H9 (cell line): Measurements from ENCODE around the gene IL5RA. TPM values are rescaled to one million over a fixed set of nuclear protein-coding genes. Genes with fewer than 3 reads are reported as not detected.

Experiments
- DNase-seq: peaks from one replicate; pipeline ENCODE4 v3.0.0-alpha.2; 2017
- H2AFZ ChIP-seq: one replicate; pipeline ENCODE4 v1.6.1; 2013; ENCODE audit warnings: mild to moderate bottlenecking, low read length, control low read depth, moderate library complexity
- H2AK5ac ChIP-seq: 2 replicates; pipeline ENCODE4 v1.6.1; 2013; ENCODE audit warnings: low read length, control low read depth, mixed read lengths; ENCODE audit not compliant: insufficient read length
- H2BK120ac ChIP-seq: one replicate; pipeline ENCODE4 v1.6.1; 2013; ENCODE audit warnings: low read depth, mild to moderate bottlenecking, low read length, control low read depth, inconsistent platforms; ENCODE audit not compliant: poor library complexity, severe bottlenecking
- H2BK12ac ChIP-seq: 2 replicates; pipeline ENCODE4 v1.6.1; 2013; ENCODE audit warnings: low read length, control low read depth, mixed read lengths, low read depth; ENCODE audit not compliant: insufficient read length
- H2BK15ac ChIP-seq: 2 replicates; pipeline ENCODE4 v1.6.1; 2013; ENCODE audit warnings: low read depth, low read length, control low read depth
- H2BK20ac ChIP-seq: one replicate; pipeline ENCODE4 v1.6.1; 2013; ENCODE audit warnings: low read depth, mild to moderate bottlenecking, low read length, control low read depth, inconsistent platforms; ENCODE audit not compliant: poor library complexity, severe bottlenecking
- H2BK5ac ChIP-seq: 2 replicates; pipeline ENCODE4 v1.6.1; 2013; ENCODE audit warnings: low read length, control low read depth, mixed read lengths; ENCODE audit not compliant: insufficient read length
- H3K14ac ChIP-seq: 2 replicates; pipeline ENCODE4 v1.6.1; 2013; ENCODE audit warnings: low read length, control low read depth; ENCODE audit not compliant: insufficient read depth
- H3K18ac ChIP-seq: 2 replicates; pipeline ENCODE4 v1.6.1; 2013; ENCODE audit warnings: low read depth, mild to moderate bottlenecking, mixed read lengths, low read length, control low read depth; ENCODE audit not compliant: insufficient read length
- H3K23ac ChIP-seq: 2 replicates; pipeline ENCODE4 v1.6.1; 2013; ENCODE audit warnings: low read length, control low read depth, mixed read lengths, low read depth; ENCODE audit not compliant: insufficient read length
- H3K23me2 ChIP-seq: 2 replicates; pipeline ENCODE4 v1.6.1; 2013; ENCODE audit warnings: low read depth, mild to moderate bottlenecking, mixed read lengths, low read length, control low read depth; ENCODE audit not compliant: insufficient read length, poor library complexity, severe bottlenecking
- H3K27ac ChIP-seq: 2 replicates; pipeline ENCODE4 v1.5.1; 2013; ENCODE audit warnings: low read length, control low read depth, mixed read lengths, low read depth; ENCODE audit not compliant: insufficient read length
- H3K27me3 ChIP-seq: 2 replicates; pipeline ENCODE4 v1.6.1; 2013; ENCODE audit warnings: low read length, control low read depth, inconsistent platforms; ENCODE audit not compliant: insufficient read depth
- H3K4ac ChIP-seq: 2 replicates; pipeline ENCODE4 v1.6.1; 2013; ENCODE audit warnings: low read depth, mild to moderate bottlenecking, control low read depth, inconsistent platforms, low read length, moderate library complexity
- H3K4me1 ChIP-seq: 2 replicates; pipeline ENCODE4 v1.6.1; 2013; ENCODE audit warnings: low read length, control low read depth, inconsistent platforms; ENCODE audit not compliant: insufficient read depth
- H3K4me2 ChIP-seq: 2 replicates; pipeline ENCODE4 v1.6.1; 2013; ENCODE audit warnings: low read length, control low read depth, mixed read lengths; ENCODE audit not compliant: insufficient read length, insufficient read depth
- H3K56ac ChIP-seq: 2 replicates; pipeline ENCODE4 v1.6.1; 2013; ENCODE audit warnings: low read depth, mild to moderate bottlenecking, mixed read lengths, low read length, control low read depth; ENCODE audit not compliant: insufficient read length
- H3K79me1 ChIP-seq: 2 replicates; pipeline ENCODE4 v1.6.1; 2013; ENCODE audit warnings: low read depth, mild to moderate bottlenecking, moderate library complexity, low read length, control low read depth, inconsistent platforms; ENCODE audit not compliant: insufficient read depth, poor library complexity, severe bottlenecking
- H3K79me2 ChIP-seq: 2 replicates; pipeline ENCODE4 v1.6.1; 2013; ENCODE audit warnings: low read length, control low read depth, inconsistent platforms; ENCODE audit not compliant: insufficient read depth
- H3K9ac ChIP-seq: 2 replicates; pipeline ENCODE4 v1.6.1; 2013; ENCODE audit warnings: low read length, control low read depth, mixed read lengths; ENCODE audit not compliant: insufficient read length; ENCODE audit errors: extremely low read depth
- H3K9me3 ChIP-seq: one replicate; pipeline ENCODE4 v1.6.1; 2013; ENCODE audit warnings: low read depth, low read length, inconsistent platforms; ENCODE audit not compliant: control insufficient read depth
- H3T11ph ChIP-seq: one replicate; pipeline ENCODE4 v1.6.1; 2013; ENCODE audit warnings: mild to moderate bottlenecking, low read length, control low read depth, inconsistent platforms
- H4K20me1 ChIP-seq: one replicate; pipeline ENCODE4 v1.6.1; 2013; ENCODE audit not compliant: control insufficient read depth, insufficient read length, insufficient read depth
- H4K5ac ChIP-seq: 2 replicates; pipeline ENCODE4 v1.6.1; 2013; ENCODE audit warnings: low read depth, mild to moderate bottlenecking, mixed read lengths, low read length, control low read depth; ENCODE audit not compliant: insufficient read length
- H4K8ac ChIP-seq: replicated peaks from 2 replicates; pipeline ENCODE4 v1.6.1; 2013; ENCODE audit warnings: low read length, control low read depth, mixed read lengths, low read depth; ENCODE audit not compliant: insufficient read length
- H4K91ac ChIP-seq: 2 replicates; pipeline ENCODE4 v1.6.1; 2013; ENCODE audit warnings: low read depth, mild to moderate bottlenecking, moderate library complexity, mixed read lengths, low read length, control low read depth; ENCODE audit not compliant: insufficient read length
- H3K27ac Mint-ChIP-seq, 3 experiments: 2 replicates in 2 of 3; 3 replicates in 1 of 3; pipeline ENCODE4 v1.8.0; 2020 to 2021; ENCODE audit warnings: mixed read lengths in 3 of 3, mild to moderate bottlenecking in 1 of 3, moderate library complexity in 1 of 3
- H3K27me3 Mint-ChIP-seq: 2 replicates; pipeline ENCODE4 v1.8.0; 2021; ENCODE audit warnings: low read depth, mild to moderate bottlenecking, moderate library complexity, mixed read lengths
- H3K36me3 Mint-ChIP-seq, 3 experiments: 2 replicates in 2 of 3; 3 replicates in 1 of 3; pipeline ENCODE4 v1.8.0; 2020 to 2021; ENCODE audit warnings: low read depth in 3 of 3, mixed read lengths in 3 of 3; ENCODE audit not compliant: insufficient read depth in 1 of 3
- H3K4me1 Mint-ChIP-seq, 2 experiments: 2 replicates each; pipeline ENCODE4 v1.8.0; 2020; ENCODE audit warnings: mixed read lengths in 2 of 2
- H3K4me3 Mint-ChIP-seq, 2 experiments: 2 replicates in 1 of 2; 3 replicates in 1 of 2; pipeline ENCODE4 v1.8.0; 2020 to 2021; ENCODE audit warnings: mild to moderate bottlenecking in 2 of 2, mixed read lengths in 2 of 2, moderate library complexity in 1 of 2
- H3K9me3 Mint-ChIP-seq, 2 experiments: 2 replicates in 1 of 2; 3 replicates in 1 of 2; pipeline ENCODE4 v1.8.0; 2020; ENCODE audit warnings: mild to moderate bottlenecking in 2 of 2, mixed read lengths in 2 of 2, moderate library complexity in 1 of 2
- CTCF ChIP-seq: fragments of 200-600 bp; sonication (generic); conservative IDR thresholded peaks from 3 replicates; pipeline ENCODE4 v1.8.0; 2021; ENCODE audit warnings: antibody characterized with exemption, mild to moderate bottlenecking
- WGBS: extraction: QIAGEN DNeasy Blood & Tissue Kit; methylation state at CpG from one replicate; pipeline ENCODE4 v1.1.7; 2013; ENCODE audit warnings: missing lambda C conversion rate, low lambda C conversion rate, mixed read lengths; ENCODE audit not compliant: insufficient read length; ENCODE audit errors: extremely low coverage; 5-methylcytosine and 5-hydroxymethylcytosine counted together
- total RNA-seq: library from RNA; stranded (reverse); gene quantifications from 2 replicates; pipeline ENCODE4 v1.2.1, GENCODE V29; 2021

IL5RA gene
- total RNA-seq, 1 experiment from 2014 or later, result not detected

GRCh38 chr3:3089017-3089416 lies 21.2 kb downstream of the IL5RA start:
- Histone ChIP-seq H4K91ac (no peak overlapping the region), H3K4me2 (no peak overlapping the region), H2BK20ac (no peak overlapping the region), H2BK15ac (no peak overlapping the region), H3K9ac (no peak overlapping the region), H3K79me2 (no peaks in the 10 kb centered on the region), H3K23me2 (no peaks in the 10 kb centered on the region), H3K4me1 (no peaks in the 10 kb centered on the region), H3K14ac (no peak overlapping the region), H4K8ac (no peak overlapping the region), H3K27me3 (no peaks in the 10 kb centered on the region), H3K4ac (no peak overlapping the region), H4K5ac (no peak overlapping the region), H3K9me3 (no peaks in the 10 kb centered on the region), H3T11ph (no peak overlapping the region), H2AK5ac (no peak overlapping the region), H3K23ac (no peak overlapping the region), H3K79me1 (no peaks in the 10 kb centered on the region), H2BK12ac (no peak overlapping the region), H4K20me1 (no peaks in the 10 kb centered on the region), H2BK120ac (no peak overlapping the region), H3K18ac (no peak overlapping the region), H3K27ac (no peak overlapping the region), H2AFZ (no peak overlapping the region), H3K56ac (no peak overlapping the region), H2BK5ac (no peak overlapping the region)
- DNase-seq, result no peak
- WGBS, result no CpG with 5 or more reads among the region's 4 CpGs
- H3K4me3 Mint-ChIP-seq, result no peak overlapping the region
- no peak for TF ChIP-seq CTCF
- no peaks in the 10 kb centered on the region for H3K36me3 Mint-ChIP-seq
- H3K9me3 Mint-ChIP-seq, result no peaks in the 10 kb centered on the region; a peak in 1 of 5 replicates
- H3K27ac Mint-ChIP-seq, result no peak overlapping the region
- H3K27me3 Mint-ChIP-seq, result no peaks in the 10 kb centered on the region; the same call in 1 of the 2 replicates
- no peaks in the 10 kb centered on the region for H3K4me1 Mint-ChIP-seq
